Prostate gland (tissue), 2 donors: Measurements from ENCODE around the gene MINDY2.

Experiments
- CTCF ChIP-seq, 4 experiments: fragments of 200-600 bp in 2 of 4; fragments of 450-650 bp in 2 of 4; sonication (generic) in 2 of 4; IDR thresholded peaks; 1 replicate in 3 of 4; 2 replicates in 1 of 4; pipeline ENCODE4 v1.5.1; 2016 to 2019; ENCODE audit warnings: antibody characterized with exemption in 4 of 4, mild to moderate bottlenecking in 2 of 4, moderate library complexity in 2 of 4
- POLR2A ChIP-seq: fragments of 450-650 bp; IDR thresholded peaks from one replicate; pipeline ENCODE4 v1.6.1; 2016; ENCODE audit warnings: antibody characterized with exemption, mild to moderate bottlenecking
- POLR2AphosphoS5 ChIP-seq: sonication (generic); formaldehyde crosslinking; IDR thresholded peaks from one replicate; pipeline ENCODE4 v1.6.1; 2017; ENCODE audit warnings: antibody characterized with exemption

- TF ChIP-seq CTCF (IDR thresholded peaks at IDR 0.05) = no peak
- TF ChIP-seq POLR2A = no peak
- no peak for TF ChIP-seq POLR2AphosphoS5
Observed at GRCh38 chr15:58875343-58875742, 104.2 kb downstream of the MINDY2 start.
